ENCODE measurements around the gene MINDY2.
"Not testable (repeated sequence)": the region's sequence is repeated elsewhere in the genome, so short reads cannot be mapped to it uniquely, and the experiment has no call there.

The MINDY2 gene

DNA sequence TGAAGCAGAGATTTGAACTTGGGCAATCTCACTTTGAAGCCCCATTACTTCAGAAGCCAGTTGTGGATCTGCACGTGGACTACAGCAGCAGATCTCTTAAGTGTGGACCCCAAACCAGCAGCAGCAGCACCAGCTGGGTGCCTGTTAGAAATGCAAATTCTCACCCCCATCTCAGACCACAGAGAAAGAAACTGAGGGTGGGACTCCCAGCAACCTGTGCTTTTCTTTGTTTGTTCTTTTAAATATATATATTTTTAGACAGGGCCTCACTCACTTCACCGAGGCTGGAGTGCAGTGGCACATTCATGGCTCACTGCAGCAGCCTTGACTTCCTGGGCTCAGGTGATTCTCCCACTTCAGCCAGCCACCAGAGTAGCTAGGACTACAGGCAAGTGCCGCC is 109.2 kb downstream of the MINDY2 start:
- H3K4me3 Mint-ChIP-seq = no peak overlapping the region
- H3K36me3 Mint-ChIP-seq (ENCODE audit: insufficient read depth) = peaks cover 68% of the 10 kb centered on the region
- H3K4me1 Mint-ChIP-seq = no peaks in the 10 kb centered on the region
- DNase-seq (ENCODE audit: low spot score in 2 of 2) = no peak
- no peaks in the 10 kb centered on the region for H3K27me3 Mint-ChIP-seq
- ATAC-seq (replicated peaks; ENCODE audit: extremely low read depth, poor library complexity, severe bottlenecking) = no peak
- H3K27ac Mint-ChIP-seq (ENCODE audit: low read depth) = no peak overlapping the region
- H3K9me3 Mint-ChIP-seq = no peaks in the 10 kb centered on the region

DNA sequence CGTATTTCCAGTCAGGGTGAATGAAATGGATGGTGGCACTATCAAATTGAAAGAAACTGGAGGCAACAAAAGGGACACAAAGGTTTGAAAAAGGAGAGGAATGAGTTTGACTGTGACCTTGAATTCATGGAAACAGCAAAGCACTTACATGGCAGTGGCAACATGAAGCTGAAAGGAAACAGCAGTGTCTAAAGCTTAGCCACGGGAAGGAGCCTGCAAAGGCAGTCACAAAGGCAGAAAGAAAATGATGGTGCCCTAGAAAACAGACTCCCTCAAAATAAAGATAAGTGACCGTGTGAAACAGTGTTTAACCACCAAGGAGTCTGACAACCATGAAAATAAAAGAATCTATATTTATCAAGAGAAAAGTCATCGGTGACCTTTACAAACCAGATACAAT is 111.1 kb downstream of the MINDY2 start:
- DNase-seq (ENCODE audit: low spot score in 2 of 2) (no peak), ATAC-seq (replicated peaks; ENCODE audit: extremely low read depth, poor library complexity, severe bottlenecking) (no peak)
- Mint-ChIP-seq H3K27ac (ENCODE audit: low read depth) (no peak overlapping the region), H3K4me1 (no peaks in the 10 kb centered on the region), H3K36me3 (ENCODE audit: insufficient read depth) (peaks cover 79% of the 10 kb centered on the region), H3K27me3 (no peaks in the 10 kb centered on the region), H3K4me3 (no peak overlapping the region), H3K9me3 (no peaks in the 10 kb centered on the region)

GRCh38 chr15:58883926-58884325 is 112.8 kb downstream of the MINDY2 start:
- H3K4me1 Mint-ChIP-seq; H3K27me3 Mint-ChIP-seq; H3K4me3 Mint-ChIP-seq; H3K27ac Mint-ChIP-seq (ENCODE audit: low read depth); DNase-seq (ENCODE audit: low spot score in 2 of 2); ATAC-seq (replicated peaks; ENCODE audit: extremely low read depth, poor library complexity, severe bottlenecking); H3K9me3 Mint-ChIP-seq: not testable (repeated sequence)
- H3K36me3 Mint-ChIP-seq (ENCODE audit: insufficient read depth) = peaks cover 86% of the 10 kb centered on the region

GRCh38 chr15:58886921-58887320 is 115.8 kb downstream of the MINDY2 start:
- no peaks in the 10 kb centered on the region for H3K9me3 Mint-ChIP-seq
- H3K4me1 Mint-ChIP-seq = no peaks in the 10 kb centered on the region
- no peaks in the 10 kb centered on the region for H3K27me3 Mint-ChIP-seq
- no peak overlapping the region for H3K4me3 Mint-ChIP-seq
- H3K36me3 Mint-ChIP-seq (ENCODE audit: insufficient read depth) = peaks cover 88% of the 10 kb centered on the region
- DNase-seq (ENCODE audit: low spot score in 2 of 2) (no peak), ATAC-seq (replicated peaks; ENCODE audit: extremely low read depth, poor library complexity, severe bottlenecking) (no peak)
- H3K27ac Mint-ChIP-seq (ENCODE audit: low read depth) = peak overlapping the region; percentile 8

- peak overlapping the region; percentile 44 for H3K27ac Mint-ChIP-seq (ENCODE audit: low read depth)
- H3K4me3 Mint-ChIP-seq = no peak overlapping the region
- H3K36me3 Mint-ChIP-seq (ENCODE audit: insufficient read depth) = peaks cover 89% of the 10 kb centered on the region
- no peak for ATAC-seq (replicated peaks; ENCODE audit: extremely low read depth, poor library complexity, severe bottlenecking)
- no peaks in the 10 kb centered on the region for H3K9me3 Mint-ChIP-seq
- H3K4me1 Mint-ChIP-seq = peaks cover 7% of the 10 kb centered on the region
- no peaks in the 10 kb centered on the region for H3K27me3 Mint-ChIP-seq
- DNase-seq (ENCODE audit: low spot score in 2 of 2) = no peak
Observed at GRCh38 chr15:58889363-58889762, 118.3 kb downstream of the MINDY2 start.

DNA sequence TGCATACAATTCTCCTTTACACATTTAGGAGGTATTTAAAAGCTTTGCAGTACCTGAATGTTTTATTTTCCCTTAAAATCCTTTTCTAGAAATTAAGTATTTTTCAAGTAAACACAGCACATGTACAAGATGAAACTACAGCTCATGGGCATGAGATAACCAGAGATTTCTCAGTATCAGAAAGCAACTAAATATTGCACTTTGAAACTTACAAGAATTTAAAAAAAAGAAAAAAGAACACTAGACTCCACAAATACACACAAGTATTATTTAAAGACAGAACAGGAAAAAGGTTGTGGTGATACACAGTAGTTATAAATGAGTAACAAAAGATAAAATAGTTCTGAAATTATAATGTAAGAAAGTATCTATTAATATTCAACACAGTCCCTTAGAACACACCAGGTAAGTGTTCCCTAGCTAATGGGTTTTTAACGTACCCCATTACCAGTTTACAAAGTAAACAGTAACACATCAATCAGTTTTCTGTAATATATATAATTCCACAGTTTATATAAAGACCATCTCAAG is 127.1 kb downstream of the MINDY2 start:
- no peaks in the 10 kb centered on the region for H3K9me3 Mint-ChIP-seq
- H3K36me3 Mint-ChIP-seq (ENCODE audit: insufficient read depth) = peaks cover 60% of the 10 kb centered on the region
- H3K4me3 Mint-ChIP-seq = no peak overlapping the region
- DNase-seq (ENCODE audit: low spot score in 2 of 2) (no peak), ATAC-seq (replicated peaks; ENCODE audit: extremely low read depth, poor library complexity, severe bottlenecking) (no peak)
- peaks cover 20% of the 10 kb centered on the region for H3K4me1 Mint-ChIP-seq
- no peaks in the 10 kb centered on the region for H3K27me3 Mint-ChIP-seq
- H3K27ac Mint-ChIP-seq (ENCODE audit: low read depth) = no peak overlapping the region

GRCh38 chr15:58900631-58901030 is 129.5 kb downstream of the MINDY2 start:
- H3K36me3 Mint-ChIP-seq (ENCODE audit: insufficient read depth) = peaks cover 41% of the 10 kb centered on the region
- peaks cover 13% of the 10 kb centered on the region for H3K4me1 Mint-ChIP-seq
- H3K9me3 Mint-ChIP-seq = no peaks in the 10 kb centered on the region

GRCh38 chr15:58908550-58909309 is 137.6 kb downstream of the MINDY2 start:
- DNase-seq (ENCODE audit: low spot score in 2 of 2) = no peak
- H3K27ac Mint-ChIP-seq (ENCODE audit: low read depth) = peak overlapping the region; percentile 64
- peaks cover 45% of the 10 kb centered on the region for H3K4me1 Mint-ChIP-seq
- H3K36me3 Mint-ChIP-seq (ENCODE audit: insufficient read depth) = peaks cover 33% of the 10 kb centered on the region
- H3K9me3 Mint-ChIP-seq = no peaks in the 10 kb centered on the region
- no peak overlapping the region for H3K4me3 Mint-ChIP-seq
- ATAC-seq (replicated peaks; ENCODE audit: extremely low read depth, poor library complexity, severe bottlenecking) = peak; percentile 28
- no peaks in the 10 kb centered on the region for H3K27me3 Mint-ChIP-seq

More at GRCh38 chr15:58900631-58901030, 129.5 kb downstream of the MINDY2 start:
- ATAC-seq (replicated peaks; ENCODE audit: extremely low read depth, poor library complexity, severe bottlenecking) (no peak), DNase-seq (ENCODE audit: low spot score in 2 of 2) (no peak)
- no peaks in the 10 kb centered on the region for H3K27me3 Mint-ChIP-seq
- no peak overlapping the region for H3K27ac Mint-ChIP-seq (ENCODE audit: low read depth)
- no peak overlapping the region for H3K4me3 Mint-ChIP-seq

DNA sequence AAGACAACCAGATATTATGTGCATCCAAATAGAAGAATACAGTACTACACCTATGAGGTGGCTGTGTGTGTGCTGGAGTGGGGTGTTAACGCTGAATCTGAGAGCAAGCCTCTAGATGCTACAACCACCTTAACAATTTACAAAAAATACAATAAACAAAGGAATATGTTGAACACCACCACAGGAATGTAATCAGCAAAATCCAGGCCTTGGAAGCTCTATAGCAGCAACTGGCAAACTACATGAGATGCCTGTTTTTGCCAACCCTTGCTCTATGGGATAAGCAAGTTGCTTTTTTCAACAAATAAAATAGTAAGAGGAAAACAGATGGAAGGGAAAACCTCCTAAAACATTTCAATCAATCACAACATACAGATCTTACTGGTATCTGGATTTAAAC is 138.5 kb downstream of the MINDY2 start:
- Mint-ChIP-seq H3K27me3 (no peaks in the 10 kb centered on the region), H3K4me3 (no peak overlapping the region), H3K27ac (ENCODE audit: low read depth) (peak overlapping the region; percentile 26), H3K9me3 (no peaks in the 10 kb centered on the region), H3K36me3 (ENCODE audit: insufficient read depth) (peaks cover 39% of the 10 kb centered on the region), H3K4me1 (peaks cover 51% of the 10 kb centered on the region)
- no peak for DNase-seq (ENCODE audit: low spot score in 2 of 2)
- no peak for ATAC-seq (replicated peaks; ENCODE audit: extremely low read depth, poor library complexity, severe bottlenecking)

- ATAC-seq (replicated peaks; ENCODE audit: extremely low read depth, poor library complexity, severe bottlenecking) = no peak
- H3K4me3 Mint-ChIP-seq = no peak overlapping the region
- H3K27ac Mint-ChIP-seq (ENCODE audit: low read depth) = no peak overlapping the region
- H3K9me3 Mint-ChIP-seq = no peaks in the 10 kb centered on the region
- no peak for DNase-seq (ENCODE audit: low spot score in 2 of 2)
- H3K4me1 Mint-ChIP-seq = peaks cover 56% of the 10 kb centered on the region
- H3K36me3 Mint-ChIP-seq (ENCODE audit: insufficient read depth) = peaks cover 46% of the 10 kb centered on the region
- no peaks in the 10 kb centered on the region for H3K27me3 Mint-ChIP-seq
Observed at GRCh38 chr15:58910456-58910855, 139.4 kb downstream of the MINDY2 start.
